HCT116 (cell line): ENCODE measurements around the gene HSF4.

ENCODE experiments used
- CTCF ChIP-seq, 3 experiments: fragments of 200-600 bp in 1 of 3; sonication (generic) in 1 of 3; IDR thresholded peaks in 2 of 3; conservative IDR thresholded peaks in 1 of 3; 2 replicates each; pipeline ENCODE4 v1.5.1; 2012 to 2017; ENCODE audit warnings: low read depth in 2 of 3, low read length in 2 of 3, antibody characterized with exemption in 1 of 3, borderline replicate concordance in 1 of 3, control low read depth in 1 of 3, mild to moderate bottlenecking in 1 of 3, mixed read lengths in 1 of 3, mixed run types in 1 of 3, moderate library complexity in 1 of 3; ENCODE audit not compliant: insufficient read depth in 1 of 3
- EZH2 ChIP-seq: fragments of 200-600 bp; sonication (generic); IDR thresholded peaks from 2 replicates; pipeline ENCODE4 v1.6.1; 2017; ENCODE audit warnings: antibody characterized with exemption, mixed run types
- POLR2A ChIP-seq: IDR thresholded peaks from 2 replicates; pipeline ENCODE4 v1.7.0; 2011; ENCODE audit warnings: borderline replicate concordance; ENCODE audit not compliant: insufficient read depth, insufficient read length; ENCODE audit errors: extremely low read depth
- RAD21 ChIP-seq: IDR thresholded peaks from 2 replicates; pipeline ENCODE4 v1.6.1; 2012; ENCODE audit warnings: low read depth, mild to moderate bottlenecking
- SIN3A ChIP-seq: IDR thresholded peaks from 2 replicates; pipeline ENCODE4 v1.6.1; 2012; ENCODE audit warnings: low read depth

DNA sequence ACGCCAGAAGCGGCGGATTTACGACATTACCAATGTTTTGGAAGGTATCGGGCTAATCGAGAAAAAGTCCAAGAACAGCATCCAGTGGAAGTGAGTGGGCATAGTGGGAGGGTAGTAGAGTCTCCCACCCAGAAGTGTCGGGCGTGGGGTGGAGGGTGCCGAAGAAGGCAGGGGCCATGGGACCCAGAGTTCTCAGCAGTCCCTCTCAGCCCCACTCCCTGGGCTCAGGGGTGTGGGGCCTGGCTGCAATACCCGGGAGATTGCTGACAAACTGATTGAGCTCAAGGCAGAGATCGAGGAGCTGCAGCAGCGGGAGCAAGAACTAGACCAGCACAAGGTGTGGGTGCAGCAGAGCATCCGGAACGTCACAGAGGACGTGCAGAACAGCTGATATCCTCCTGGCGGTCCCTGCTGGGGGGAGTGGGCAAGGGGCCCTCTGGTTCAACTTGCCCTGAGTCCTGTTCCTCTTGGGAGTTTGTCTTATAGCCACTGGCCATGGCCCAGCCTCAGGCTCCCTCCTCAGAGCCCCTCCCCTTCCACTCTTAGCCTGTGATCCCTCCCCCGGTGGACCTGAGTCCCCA, 28.3 kb downstream of the HSF4 start:
- TF ChIP-seq CTCF (IDR thresholded peaks at IDR 0.05 in 2 of 3, conservative IDR thresholded peaks at IDR 0.05 in 1 of 3; ENCODE audit: borderline replicate concordance in 1 of 3, insufficient read depth in 1 of 3, low read depth in 2 of 3, low read length in 2 of 3) (no peak), EZH2 (no peak), SIN3A (no peak), POLR2A (no peak), RAD21 (no peak)
